Inflammatory macrophage treated with lipopolysaccharide for 1 hour (primary cell): ENCODE data around the gene SNX24.
A peak's percentile ranks its signal among the peaks of the same experiment; 100 is the strongest.
"Not testable (repeated sequence)": the region's sequence is repeated elsewhere in the genome, so short reads cannot be mapped to it uniquely, and the experiment has no call there.

Source experiments
- DNase-seq, 2 donors: peaks; one replicate each; pipeline ENCODE4 v3.0.0-alpha.2; 2020 to 2022

SNX24 gene

DNA sequence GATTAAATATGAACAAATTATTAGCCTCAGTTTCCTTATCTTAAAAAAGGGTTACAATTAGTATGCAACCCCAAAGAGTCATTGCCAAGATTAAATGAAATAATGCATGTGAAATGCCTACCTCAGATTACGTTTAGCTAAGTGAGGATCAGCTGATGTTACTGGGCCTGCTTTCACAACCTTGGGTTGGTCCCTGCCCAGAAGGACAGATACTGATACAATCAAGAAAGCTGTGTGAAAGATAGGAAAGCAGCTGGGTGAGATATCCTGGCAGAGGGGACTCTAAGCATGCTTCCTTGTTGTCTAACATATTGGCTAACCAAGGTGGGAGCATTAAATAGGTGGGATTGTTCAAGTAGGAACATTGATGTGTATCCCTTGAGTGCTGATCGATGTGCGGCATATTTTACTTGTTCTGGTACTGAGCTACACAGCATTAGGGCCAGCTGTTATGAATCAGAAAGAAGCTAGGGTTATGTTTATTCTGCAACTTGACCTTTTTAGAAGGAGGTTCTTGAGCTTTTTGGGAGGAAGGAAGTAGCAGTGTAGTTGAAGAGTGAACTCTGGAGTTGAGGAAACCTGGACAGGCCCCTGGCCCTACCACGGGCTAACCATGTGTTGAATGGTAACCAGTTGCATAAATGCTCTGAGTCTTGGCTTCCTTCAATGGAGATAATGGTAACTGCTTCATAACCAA lies 28.9 kb downstream of the SNX24 start:
- no peak for DNase-seq

DNA sequence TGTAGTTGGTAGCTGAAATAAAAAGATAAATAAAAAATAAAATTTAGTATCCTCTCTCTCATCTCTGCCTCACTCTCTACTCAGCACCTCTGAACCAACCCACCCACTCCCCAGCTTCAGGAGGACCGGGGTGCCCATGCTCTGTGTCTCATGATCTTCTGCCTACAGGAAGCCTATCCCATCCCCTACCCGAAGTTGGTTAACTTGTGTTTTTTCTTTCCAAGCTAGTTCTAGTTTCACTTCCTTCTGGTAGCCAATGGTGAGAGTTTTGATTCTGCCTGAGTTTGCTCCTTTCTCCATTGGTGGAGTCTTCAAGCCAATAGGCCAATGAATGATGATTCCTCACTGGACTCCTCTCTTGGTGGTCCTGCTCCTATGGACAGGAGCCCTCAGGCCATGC lies 32.1 kb downstream of the SNX24 start:
- peak; percentile 68 to 82 for DNase-seq

DNA sequence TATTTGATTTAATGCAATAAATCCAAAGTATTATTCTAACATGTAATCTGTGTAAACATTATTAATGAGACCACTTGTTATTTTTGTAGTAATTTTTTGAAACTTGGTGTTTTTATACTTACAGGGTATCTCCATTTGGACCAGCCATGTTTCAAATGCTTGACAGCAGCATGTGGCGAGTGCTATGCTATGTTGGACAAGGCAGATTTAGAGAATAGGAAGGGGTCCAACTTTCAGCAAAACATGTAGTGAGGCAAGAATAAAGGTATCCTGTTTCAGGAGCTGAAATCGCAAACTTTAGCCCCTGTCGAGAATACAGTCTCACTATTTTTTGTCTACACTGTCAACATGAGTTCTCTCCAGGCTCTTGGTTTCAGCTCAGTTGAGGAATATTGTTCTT lies 33.7 kb downstream of the SNX24 start:
- no peak for DNase-seq

DNA sequence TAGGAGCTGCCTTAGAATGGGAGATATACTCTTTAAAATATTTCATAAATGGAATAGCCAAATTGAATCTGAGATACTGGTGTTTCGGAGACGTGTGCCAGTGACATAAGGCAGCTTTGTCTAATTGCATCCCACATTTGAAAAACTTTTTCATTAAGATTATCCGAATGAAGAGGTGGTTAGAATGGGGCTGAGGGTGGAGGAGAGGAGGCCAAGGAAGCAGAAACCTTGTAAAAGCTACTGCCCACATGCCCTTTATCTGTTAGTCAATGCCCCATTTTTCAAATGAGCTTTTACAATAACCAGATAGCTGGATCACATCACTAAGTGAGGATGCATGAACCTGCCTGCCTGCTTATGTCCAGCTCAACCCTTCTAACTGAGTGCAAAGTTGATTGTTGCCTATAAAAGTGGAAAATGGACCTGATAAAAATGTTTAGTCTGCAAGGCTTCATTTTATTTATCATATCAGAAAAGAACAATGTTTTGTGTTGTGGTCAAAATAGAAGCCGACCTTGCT lies 34.8 kb downstream of the SNX24 start:
- DNase-seq: no peak

DNA sequence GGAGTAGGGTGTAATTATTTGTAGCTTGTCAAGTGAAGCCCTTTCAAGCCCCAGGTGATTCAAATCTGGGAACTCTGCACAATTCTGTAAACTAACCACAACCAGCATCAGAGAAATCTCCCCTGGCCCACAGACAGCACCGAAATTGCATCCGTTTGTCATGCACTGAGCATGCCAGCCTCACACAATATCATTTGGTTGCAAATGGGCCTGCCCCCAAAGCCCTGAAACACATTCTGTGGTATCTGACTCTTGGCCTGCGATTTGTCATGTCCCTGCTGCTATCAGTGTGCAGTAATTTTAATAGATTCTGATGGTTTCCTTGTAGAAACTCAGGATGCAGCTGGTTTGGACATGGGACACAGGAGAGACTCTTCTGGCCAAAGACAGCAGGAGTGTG lies 35.3 kb downstream of the SNX24 start:
- DNase-seq: no peak

DNA sequence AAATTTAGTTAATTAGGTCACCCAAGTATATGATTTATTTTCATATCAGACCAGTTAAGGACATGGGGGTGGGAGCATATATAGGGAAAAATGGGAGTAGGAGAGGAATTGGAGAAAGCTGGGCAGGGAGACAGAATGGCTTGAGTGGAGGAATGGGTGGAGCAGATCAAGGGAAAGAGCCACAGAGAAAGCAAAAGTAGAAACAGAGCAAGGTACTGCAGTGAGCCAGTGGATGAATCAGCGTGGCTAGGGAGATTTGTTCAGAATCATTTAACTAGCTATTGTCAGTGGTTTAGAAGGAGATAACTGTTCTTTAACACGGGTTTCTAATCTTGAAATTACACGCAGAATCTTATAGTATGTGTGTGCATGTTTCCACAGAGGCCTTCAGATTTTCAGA lies 37.4 kb downstream of the SNX24 start:
- no peak for DNase-seq

DNA sequence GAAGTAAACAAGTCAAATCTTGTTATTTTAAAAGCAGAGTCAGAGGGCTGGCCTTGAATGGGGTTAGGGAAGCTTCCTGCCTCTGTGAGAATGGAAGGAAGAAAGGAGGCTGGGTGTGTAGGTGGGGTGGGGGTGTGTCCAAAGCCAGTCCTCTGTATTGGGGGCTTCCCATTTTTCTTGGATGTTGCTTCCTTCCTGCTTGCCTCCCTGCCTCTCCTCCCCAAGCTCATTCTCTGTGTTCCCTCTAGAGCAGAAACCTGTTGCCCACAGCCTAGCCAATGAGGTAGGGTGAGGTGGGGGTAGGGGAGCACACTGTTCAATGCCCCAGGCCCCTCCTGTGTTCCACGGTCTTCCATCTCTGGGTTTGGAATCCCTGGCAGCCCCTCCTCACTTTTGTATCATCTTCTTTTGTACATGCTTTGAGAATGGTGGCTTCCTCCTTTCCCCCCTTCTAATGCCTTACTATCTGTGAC lies 39.7 kb downstream of the SNX24 start:
- DNase-seq: no peak

DNA sequence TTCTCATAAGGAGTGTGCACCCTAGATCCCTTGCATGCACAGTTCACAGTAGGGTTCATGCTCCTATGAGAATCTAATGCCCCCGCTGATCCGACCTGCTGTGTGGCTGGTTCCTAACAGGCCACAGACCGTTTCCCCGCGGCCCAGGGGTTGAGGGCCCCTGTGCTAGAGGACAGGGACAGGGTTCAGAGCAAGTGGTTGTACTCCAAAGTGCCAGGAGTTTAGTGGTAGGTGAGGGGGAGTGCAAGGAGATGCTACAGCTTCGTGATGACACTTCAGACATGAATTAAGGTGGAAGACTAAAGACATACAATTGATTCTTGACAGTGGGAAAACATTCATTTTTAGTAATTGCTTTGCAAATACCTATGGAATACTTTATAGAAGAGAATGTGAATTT lies 40.5 kb downstream of the SNX24 start:
- DNase-seq: no peak

DNA sequence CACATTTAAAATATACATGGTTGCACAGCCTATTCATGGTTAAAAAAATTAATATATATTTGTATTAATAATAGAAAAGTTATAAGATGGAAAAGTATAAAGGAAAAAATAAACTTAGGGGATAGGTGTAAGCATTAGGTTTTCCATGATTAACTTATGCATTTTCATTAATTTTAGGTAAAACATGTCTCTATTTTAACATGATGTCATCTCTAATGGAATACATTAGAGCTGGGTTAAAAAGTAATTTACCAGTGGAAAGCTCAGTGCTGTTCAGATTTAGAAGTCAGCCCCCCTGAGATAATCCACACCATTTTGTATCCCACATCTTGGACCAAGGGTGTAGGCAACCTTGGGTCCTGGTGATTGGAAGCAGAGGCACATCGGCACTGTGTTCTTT lies 49.7 kb downstream of the SNX24 start:
- no peak for DNase-seq

DNA sequence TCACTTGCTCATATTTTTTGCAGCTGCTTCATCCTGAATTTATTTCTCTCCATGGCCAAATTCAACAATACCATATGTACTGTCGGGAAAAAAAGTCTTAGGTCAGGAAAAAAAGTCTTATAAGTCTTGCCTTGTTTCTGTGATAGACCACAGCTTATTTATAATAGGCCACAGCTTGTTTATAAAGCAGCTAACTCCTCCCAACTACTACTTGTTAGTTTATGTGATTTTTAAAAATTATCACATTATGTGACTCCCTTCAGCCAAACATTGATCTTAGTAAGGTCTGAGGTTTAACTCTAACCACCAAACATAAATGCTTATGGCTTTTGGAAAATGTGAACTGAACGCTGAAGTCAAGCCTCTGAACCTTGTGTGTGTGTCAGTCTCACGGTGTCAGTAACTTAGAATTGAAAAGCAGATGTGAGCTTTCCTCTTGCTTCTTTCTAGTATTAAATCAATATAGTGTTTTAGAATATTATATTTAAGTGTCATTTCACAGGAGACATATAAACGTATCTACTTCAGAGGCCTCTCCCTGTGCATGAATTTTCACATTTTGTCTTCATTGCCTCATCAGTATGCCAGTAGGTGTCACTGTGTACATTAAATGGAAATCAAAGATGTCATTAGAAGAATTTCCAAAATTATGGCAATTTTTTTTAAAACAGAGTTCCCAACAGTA lies 51.3 kb downstream of the SNX24 start:
- peak in 1 of 2 donors; percentile 17 for DNase-seq

DNA sequence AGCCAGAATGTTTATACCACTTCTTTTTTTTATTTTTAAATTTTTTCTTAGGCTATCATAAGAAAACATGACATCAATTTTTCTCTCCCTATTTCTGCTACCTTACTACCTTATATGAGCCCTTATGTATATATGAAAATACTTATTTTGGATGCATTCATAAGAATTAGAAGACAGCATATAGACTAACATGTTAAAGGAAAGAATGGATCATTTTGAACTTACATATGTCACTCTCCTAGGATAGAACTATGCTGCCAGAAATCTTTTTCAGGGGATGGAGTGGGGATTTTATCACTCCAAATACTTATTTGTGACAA lies 51.8 kb downstream of the SNX24 start:
- DNase-seq: no peak

DNA sequence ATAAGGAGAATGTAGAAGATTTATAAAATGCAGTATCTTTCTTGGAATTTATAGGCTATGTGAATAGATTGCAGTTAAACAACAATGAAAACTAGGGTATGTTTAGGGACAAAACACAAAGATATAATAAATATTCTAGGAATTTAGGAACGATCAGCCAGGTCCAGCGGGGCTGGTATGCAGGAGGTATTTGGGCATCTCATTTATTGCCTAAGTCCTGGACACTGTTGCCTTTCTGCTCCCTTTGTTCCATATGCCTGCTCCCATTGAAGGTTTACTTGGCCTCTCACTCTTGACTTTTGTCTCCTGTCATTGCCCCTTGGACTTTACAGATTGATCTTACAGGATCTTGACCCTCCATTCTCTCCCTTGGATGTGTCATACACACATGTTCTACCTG lies 55.9 kb downstream of the SNX24 start:
- no peak for DNase-seq

DNA sequence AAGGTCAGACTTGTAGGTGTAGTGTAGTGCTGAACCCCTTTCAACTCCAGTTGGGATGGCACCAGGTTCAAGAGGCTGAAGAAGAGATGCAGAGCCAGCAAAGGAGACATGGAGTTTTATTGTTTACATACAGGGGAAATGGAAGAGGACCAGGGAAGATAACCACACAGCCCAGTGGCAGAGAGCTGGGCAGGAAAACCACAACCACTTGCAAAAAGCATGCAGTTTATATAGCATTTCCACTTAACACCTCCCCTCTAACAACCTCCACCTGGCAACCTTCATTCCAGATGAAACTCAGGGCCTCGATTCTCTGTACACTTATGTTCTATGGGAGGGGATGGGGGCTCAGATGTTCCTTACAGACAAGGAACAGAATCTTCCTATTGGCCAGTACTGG lies 56.9 kb downstream of the SNX24 start:
- no peak for DNase-seq

DNA sequence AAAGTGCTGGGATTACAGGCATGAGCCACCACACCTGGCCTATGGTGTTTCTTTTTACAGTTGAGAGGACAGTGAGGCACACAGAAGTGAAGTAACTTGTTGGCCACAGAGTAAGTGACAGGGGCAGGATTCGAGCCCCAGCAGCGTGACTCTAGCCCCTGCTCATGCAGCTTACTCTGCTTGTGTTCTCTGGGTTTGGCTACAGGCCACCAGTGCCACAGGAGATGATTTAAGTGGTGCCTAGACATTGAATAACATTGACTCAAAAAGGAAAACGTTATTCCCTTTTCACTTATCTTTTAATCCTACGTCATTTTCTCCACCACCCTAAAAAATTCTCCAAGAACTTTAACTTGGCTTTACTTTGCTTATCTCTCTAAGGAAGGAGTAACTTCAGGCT lies 61.4 kb downstream of the SNX24 start:
- no peak for DNase-seq

DNA sequence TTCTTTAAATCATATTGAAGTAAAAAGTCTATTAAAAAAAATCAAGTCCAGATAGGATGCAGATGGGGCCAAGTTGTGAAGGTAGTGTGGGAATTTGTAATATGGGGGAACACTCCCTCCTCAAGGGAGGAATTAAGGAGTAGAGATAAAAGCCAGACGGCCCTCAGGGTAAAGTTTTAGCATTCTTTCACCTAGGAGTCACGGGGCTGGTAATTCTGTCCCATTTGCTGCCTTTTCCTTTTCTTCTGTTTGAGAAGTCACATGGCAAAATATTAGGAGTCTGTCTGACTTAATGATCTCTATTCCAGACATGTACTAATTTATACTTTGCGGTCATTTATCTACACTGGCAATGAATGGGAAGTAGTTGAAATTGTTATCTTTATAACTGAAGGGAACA lies 61.9 kb downstream of the SNX24 start:
- no peak for DNase-seq

DNA sequence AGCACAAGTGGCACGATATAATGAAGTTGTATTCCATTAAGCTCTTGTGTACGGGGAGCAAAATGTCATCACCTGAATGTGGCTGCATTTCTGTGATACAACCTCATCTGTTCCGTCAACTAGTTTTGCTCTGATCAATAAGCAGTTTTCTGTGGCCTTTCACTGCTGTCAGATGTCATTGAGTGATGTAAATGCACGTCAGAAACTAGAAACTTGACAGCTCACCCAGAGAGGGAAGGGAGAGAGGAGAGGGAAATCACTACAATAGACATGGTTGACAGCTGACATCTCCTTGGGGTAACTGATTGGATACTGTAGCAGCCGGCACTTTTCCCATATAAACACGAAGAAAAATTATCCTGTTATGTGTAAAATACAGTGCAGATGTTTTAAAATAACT lies 62.7 kb downstream of the SNX24 start:
- DNase-seq: no peak

DNA sequence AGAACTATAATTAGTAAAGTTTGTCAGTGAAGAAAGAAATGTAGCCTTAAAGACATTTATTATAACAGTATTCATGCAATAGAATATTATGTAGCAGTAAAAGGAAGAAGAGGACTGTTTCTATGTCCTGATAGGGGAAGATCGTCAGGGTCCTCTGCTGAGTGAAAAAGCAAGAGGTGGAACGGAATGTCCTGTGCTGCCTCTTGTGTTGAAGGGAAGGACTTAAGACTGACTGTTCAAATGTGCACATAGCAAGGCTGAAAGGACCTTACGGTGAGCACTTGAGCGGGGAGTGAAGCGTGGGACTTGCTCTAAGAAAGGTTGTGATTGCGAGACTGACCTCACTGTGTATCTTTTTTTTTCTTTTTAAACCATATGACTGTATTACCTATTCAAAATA lies 63.2 kb downstream of the SNX24 start:
- no peak for DNase-seq

DNA sequence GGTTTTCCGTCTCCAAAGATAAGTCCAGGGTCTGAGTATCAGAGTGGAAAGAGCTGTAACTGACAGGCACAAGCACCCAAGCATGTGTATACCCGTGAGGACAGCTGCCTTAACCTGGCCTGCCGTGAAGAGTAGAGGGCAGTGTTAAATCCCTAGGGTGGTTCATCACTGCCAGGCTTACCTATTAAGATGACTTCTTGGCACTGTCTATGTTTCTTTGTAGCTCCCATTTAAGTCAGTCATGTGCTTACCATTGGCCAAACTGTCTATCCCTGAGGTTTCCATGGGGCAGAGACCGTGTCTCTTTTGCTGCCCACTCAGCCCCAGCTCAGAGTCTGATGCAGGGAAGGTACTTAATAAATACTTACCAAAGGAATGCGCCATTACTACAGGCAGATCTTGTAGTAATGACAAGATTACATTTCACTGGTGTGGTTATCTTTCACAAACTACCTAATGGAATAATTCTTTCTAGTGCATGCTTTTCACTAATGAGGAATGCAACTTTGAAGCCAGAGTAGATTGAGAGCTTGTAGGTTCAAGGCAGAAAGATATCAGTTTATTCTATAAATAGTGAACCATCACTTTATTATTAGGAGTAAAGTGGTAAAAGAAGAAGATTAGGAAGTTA lies 64.2 kb downstream of the SNX24 start:
- DNase-seq: no peak

DNA sequence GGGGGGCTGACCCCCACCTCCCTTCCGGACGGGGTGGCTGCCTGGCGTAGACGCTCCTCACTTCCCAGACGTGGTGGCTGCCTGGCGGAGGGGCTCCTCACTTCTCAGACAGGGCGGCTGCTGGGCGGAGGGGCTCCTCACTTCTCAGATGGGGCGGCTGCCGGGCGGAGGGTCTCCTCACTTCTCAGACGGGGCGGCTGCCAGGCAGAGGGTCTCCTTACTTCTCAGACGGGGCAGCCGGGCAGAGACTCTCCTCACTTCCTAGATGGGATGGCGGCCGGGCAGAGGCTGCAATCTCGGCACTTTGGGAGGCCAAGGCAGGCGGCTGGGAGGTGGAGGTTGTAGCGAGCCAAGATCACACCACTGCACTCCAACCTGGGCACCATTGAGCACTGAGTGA lies 68.0 kb downstream of the SNX24 start:
- not testable (repeated sequence) for DNase-seq

DNA sequence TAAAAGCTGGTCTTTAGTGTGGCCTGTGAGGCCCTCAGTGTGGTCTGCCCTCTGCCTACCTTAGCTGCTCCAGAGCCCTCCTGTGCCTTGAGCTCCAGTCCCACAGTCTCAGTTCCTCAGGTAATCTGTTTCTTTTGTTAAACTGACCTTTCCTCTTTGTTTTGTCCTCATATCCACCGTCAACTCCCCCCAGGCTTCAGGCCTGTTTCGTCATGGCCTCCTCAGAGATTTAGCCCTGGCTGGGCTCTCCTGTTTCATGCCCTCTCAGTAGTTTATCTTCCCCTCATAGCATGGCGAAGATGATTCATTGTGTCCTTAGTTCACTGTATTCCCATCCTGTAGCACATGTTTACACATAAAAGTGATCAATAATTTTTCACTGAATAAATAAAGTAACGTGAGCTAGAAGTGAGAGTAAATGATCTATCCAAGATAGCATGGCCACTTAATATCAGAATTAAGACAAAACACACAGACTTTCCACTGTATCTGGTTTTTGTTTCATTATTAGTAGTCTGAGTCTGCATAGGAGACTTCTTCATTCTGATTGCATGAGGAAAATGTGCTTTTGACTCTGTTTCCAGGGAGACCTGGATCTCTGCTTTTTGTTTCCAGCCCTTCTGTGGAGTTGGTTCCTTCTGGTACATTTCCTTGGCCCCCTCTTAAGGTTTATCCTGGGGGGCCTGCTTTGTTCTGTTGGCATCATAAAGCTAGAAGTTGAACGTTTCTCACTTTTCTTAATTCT lies 70.5 kb downstream of the SNX24 start:
- no peak for DNase-seq

DNA sequence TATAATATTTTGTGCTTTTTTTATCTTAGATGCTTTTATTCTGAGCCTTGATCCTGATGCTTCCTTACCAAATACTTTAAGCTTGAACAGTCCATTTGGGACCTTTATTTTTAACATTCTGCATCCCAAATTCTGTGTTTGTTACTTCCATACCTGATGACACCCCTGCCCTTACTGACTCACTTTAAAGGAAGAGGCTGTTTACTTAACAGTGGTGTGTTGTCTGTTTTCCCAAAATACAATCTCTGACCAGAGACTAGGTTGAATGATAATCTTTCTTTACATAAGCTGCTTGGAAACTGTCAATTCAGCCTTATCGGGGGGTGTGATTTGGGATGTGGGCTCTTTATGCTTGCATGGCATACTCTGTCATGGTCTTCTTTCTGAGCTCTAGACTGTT lies 71.1 kb downstream of the SNX24 start:
- no peak for DNase-seq

DNA sequence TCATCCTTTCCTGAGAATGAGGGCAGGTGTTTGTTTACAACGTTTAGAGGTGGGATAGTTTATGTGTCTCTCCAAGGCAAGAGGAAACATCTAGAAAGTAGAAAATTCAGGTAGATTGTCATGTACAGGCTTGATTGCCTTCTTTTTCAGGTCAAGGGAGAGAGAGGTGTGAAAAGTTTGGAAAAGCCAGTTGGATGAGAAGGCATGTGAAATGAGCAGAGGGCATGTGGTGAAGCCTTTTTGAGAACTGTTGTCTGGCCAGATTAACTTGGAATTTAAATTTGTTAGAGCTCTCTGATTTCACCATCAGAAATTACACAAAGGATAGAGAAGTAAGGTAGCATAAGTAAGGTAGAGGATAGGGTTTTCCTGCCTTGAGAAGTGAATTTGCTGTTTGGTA lies 74.6 kb downstream of the SNX24 start:
- no peak for DNase-seq

DNA sequence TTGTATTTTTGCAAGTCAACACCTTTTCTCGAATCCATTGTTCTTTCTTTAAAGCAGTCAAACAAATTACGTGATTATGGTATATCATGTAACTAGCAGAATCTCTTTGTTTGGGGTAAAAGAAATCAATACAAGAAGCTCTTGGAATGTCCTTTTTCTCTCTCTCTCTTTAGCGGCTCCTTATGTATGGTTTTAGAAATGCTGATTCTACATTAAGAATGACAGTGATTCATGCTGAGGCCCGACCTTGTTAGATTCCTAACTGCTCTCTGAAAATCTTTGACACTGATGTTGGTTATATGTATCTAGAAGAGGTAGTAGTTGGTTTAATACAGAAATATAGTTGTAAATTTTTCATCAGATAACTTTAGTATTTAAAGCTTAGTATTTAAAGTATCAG lies 76.4 kb downstream of the SNX24 start:
- no peak for DNase-seq

DNA sequence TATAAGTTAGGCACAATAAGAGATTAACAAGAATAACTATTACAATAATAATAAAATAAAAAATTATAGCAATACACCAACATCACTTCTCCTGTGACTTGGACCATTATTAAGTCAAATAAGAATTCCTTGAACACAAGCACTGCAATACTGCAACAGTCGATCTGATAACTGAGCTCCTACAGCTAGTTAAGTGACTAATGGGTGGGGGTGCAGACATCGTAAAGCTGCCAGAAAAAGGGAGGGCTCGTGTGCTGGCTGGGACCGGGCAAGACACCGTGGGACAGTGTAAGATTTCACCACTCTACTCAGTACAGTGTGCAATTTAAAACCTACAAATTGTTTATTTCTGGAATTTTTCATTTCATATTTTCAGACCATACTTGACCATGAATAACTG lies 78.8 kb downstream of the SNX24 start:
- no peak for DNase-seq
